NB4 (cell line): Measurements from ENCODE around the gene ZSCAN12.
A peak's percentile ranks its signal among the peaks of the same experiment; 100 is the strongest.

Source experiments
- DNase-seq: peaks from one replicate; pipeline ENCODE4 v3.0.0; 2010; ENCODE audit warnings: low read depth
- H3K4me3 ChIP-seq: one replicate; pipeline ENCODE4 v1.5.1; 2011; ENCODE audit warnings: mild to moderate bottlenecking, low read depth, low read length, moderate library complexity
- MYC ChIP-seq: IDR thresholded peaks from 2 replicates; pipeline ENCODE4 v1.6.1; 2011; ENCODE audit warnings: low read depth, low read length
- POLR2A ChIP-seq: IDR thresholded peaks from 2 replicates; pipeline ENCODE4 v1.6.1; 2011; ENCODE audit warnings: mild to moderate bottlenecking; ENCODE audit not compliant: insufficient read length; ENCODE audit errors: extremely low read depth
- TF ChIP-seq, protein P1 (sequence below): IDR thresholded peaks from 2 replicates; pipeline ENCODE4 v1.6.1; 2011; ENCODE audit warnings: low read depth, low read length
- TF ChIP-seq, protein P2 (sequence below): IDR thresholded peaks from one replicate; pipeline ENCODE4 v1.5.1; 2012; ENCODE audit warnings: low read depth, low read length

Gene ZSCAN12

DNA sequence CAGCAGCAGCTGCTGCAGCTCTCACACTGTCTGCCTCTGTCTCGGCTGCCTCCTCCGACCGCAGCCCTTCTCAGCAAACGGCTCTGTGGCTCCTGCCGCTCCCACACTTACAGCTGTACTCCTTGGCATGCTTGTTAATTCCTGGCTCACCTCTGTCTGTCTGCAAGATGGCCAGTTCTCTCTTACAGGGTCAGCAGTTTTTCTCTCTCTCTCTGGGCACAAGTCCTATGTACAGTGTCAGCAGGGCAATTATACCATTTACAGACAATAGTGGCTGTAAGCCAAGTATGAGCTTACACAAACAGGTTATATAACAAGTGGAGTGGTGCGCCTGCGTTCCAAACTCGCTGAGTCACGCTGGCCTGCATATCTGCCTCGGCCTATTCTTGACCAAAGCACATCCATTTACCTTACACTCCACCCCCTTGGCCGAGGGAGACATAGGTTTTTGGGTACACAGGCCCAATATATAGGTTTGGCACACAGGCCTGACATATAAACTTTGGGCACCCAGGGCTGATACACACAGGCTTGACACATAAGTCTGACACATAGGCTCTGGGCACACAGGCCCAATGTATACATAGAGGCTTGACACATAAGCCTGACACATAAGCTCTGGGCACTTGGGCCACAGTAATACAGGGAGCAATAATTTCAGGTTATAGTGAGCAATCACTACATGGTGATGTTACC lies 45.4 kb downstream of the ZSCAN12 start:
- peak; percentile 39 for DNase-seq
- TF ChIP-seq MYC (no peak), POLR2A (no peak)
- TF ChIP-seq, protein P1, sequence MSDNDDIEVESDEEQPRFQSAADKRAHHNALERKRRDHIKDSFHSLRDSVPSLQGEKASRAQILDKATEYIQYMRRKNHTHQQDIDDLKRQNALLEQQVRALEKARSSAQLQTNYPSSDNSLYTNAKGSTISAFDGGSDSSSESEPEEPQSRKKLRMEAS: no peak
- TF ChIP-seq, protein P2, sequence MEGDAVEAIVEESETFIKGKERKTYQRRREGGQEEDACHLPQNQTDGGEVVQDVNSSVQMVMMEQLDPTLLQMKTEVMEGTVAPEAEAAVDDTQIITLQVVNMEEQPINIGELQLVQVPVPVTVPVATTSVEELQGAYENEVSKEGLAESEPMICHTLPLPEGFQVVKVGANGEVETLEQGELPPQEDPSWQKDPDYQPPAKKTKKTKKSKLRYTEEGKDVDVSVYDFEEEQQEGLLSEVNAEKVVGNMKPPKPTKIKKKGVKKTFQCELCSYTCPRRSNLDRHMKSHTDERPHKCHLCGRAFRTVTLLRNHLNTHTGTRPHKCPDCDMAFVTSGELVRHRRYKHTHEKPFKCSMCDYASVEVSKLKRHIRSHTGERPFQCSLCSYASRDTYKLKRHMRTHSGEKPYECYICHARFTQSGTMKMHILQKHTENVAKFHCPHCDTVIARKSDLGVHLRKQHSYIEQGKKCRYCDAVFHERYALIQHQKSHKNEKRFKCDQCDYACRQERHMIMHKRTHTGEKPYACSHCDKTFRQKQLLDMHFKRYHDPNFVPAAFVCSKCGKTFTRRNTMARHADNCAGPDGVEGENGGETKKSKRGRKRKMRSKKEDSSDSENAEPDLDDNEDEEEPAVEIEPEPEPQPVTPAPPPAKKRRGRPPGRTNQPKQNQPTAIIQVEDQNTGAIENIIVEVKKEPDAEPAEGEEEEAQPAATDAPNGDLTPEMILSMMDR: no peak
- no peak overlapping the region for H3K4me3 ChIP-seq

DNA sequence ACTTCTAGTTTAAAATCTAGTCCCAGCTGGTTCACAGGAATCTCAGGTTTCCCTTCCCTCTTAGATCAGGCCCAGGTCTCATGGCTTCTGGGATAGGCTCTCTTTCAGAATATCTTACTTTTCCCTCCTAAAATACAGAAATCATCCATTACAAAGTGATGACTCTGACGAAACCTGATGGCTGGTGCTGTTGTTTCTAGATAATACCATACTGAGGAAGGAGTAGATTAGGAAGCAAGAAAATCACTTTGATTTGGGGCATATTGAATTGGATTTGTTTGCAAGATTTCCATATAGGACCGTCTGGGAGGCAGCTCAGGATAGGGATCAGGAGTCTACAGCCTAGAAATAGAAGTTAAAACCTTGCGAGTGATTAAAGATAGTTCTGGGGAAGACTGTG lies 46.2 kb downstream of the ZSCAN12 start:
- no peak for DNase-seq
- H3K4me3 ChIP-seq: no peak overlapping the region
- no peak for TF ChIP-seq MYC
- no peak for TF ChIP-seq POLR2A
- TF ChIP-seq, protein P1: no peak
- TF ChIP-seq, protein P2: no peak

DNA sequence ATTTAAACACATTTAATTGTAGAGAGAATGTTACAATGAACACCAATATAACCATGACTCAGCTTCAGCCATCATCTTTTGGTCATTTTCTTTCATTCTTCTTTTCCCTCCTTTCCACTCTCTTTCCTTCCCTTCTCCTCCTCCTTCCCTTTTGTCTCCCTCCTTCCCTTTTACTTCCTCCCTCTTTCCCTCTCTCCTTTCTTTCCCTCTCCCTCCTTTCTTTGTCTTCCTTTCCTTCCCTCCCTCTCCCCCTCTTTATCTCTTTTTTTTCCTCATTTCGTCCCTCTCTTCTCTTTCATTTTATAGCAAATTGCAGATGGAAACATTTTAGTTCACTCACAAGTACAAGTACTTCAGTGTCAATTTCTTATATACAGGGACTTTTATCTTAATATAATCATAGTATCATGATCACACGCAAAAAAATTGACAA lies 48.0 kb downstream of the ZSCAN12 start:
- peak overlapping the region; percentile 91 for H3K4me3 ChIP-seq
- no peak for DNase-seq
- TF ChIP-seq, protein P1: no peak
- no peak for TF ChIP-seq MYC
- no peak for TF ChIP-seq POLR2A
- TF ChIP-seq, protein P2: no peak

GRCh38 chr6:28351087-28351486 lies 48.5 kb downstream of the ZSCAN12 start:
- TF ChIP-seq, protein P1: no peak
- TF ChIP-seq, protein P2: no peak
- TF ChIP-seq MYC: no peak
- TF ChIP-seq POLR2A: no peak
- no peak for DNase-seq
- peak overlapping the region; percentile 91 for H3K4me3 ChIP-seq

- TF ChIP-seq, protein P2: no peak
- TF ChIP-seq MYC (peak; percentile 57; the same call in 1 of the 2 replicates), POLR2A (peak; percentile 75)
- TF ChIP-seq, protein P1: peak; percentile 57
- peak; percentile 93 for DNase-seq
- peak within 1 kb of the TSS; percentile 91 for H3K4me3 ChIP-seq
These were observed 49.4 kb downstream of the ZSCAN12 start, which contains the start of gene ZKSCAN3 for GRCh38 chr6:28349892-28350737. Gene ZKSCAN3 (plus strand): TSS chr6:28349947. CDS start chr6:28359587, 9,640 bp downstream.
